HG03460 (cell line): ENCODE measurements around the gene CCNY.

ENCODE experiments used
- ATAC-seq: cut with Tn5 transposase; IDR thresholded peaks from one replicate; pipeline ENCODE4 v1.9.1; 2021; ENCODE audit not compliant: unreplicated experiment

The CCNY gene

DNA sequence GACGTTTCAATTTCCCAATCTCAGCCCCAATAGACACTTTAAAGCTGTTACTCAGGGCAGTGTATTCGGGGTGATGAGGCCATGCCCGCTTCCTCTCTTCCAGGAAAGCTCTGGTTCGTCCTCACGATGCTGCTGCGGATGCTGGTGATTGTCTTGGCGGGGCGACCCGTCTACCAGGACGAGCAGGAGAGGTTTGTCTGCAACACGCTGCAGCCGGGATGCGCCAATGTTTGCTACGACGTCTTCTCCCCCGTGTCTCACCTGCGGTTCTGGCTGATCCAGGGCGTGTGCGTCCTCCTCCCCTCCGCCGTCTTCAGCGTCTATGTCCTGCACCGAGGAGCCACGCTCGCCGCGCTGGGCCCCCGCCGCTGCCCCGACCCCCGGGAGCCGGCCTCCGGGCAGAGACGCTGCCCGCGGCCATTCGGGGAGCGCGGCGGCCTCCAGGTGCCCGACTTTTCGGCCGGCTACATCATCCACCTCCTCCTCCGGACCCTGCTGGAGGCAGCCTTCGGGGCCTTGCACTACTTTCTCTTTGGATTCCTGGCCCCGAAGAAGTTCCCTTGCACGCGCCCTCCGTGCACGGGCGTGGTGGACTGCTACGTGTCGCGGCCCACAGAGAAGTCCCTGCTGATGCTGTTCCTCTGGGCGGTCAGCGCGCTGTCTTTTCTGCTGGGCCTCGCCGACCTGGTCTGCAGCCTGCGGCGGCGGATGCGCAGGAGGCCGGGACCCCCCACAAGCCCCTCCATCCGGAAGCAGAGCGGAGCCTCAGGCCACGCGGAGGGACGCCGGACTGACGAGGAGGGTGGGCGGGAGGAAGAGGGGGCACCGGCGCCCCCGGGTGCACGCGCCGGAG lies 271.4 kb downstream of the CCNY start:
- ATAC-seq: no peak

GRCh38 chr10:35608328-35608672 lies 272.0 kb downstream of the CCNY start:
- no peak for ATAC-seq

DNA sequence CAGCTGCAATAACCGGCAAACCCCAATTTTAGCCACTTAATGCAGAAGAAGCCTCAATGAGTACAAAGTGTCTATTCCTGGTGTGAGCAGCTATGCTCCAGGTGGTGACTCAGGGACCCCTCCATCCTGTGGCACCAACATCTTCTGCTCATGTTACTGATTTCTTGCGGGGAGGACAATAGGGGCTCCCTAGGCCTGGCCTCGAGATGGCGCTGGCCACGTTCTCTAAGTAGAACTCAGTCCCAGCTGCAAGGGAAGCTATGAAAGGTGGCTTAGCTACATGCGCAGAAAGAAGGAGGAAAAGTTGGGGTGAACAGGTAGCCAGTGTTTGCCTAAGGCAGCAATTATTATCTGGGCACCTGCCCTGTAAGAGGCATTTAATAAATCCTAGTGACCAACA lies 275.4 kb downstream of the CCNY start:
- no peak for ATAC-seq

DNA sequence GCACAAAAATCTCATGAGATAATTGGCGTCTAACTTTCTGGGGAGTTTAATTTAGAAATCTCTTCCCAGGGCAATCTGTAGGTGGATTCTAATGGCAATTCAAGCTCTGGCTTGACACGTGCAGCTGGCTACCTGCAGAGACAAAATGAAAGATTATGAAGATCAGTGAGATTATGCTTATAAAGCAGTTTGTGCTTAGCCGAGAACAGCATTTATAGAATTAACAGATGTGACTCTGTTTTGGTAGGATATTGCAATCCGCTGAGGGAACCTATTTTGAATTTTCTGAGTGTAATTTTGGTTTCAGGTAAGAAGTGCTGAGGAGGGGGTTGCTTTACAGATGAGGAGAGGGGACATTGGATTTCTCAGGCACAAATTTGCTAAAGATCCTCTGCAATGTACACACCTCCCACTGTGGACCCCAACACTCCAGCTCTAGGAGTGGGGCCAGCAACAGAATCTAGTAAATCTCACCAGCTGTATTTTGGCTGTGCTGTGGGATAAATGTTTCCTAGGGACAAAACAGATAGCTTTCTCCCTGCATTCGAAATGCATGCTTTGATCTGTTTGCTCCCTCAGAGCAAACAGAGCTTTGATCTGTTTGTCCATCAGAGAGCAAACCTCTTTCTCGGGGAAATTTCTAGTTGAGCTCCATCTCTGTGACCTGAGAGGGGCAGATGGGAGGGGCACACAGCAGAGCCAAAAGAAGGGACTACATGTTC lies 276.2 kb downstream of the CCNY start:
- ATAC-seq: no peak

GRCh38 chr10:35613107-35613440 lies 276.8 kb downstream of the CCNY start:
- no peak for ATAC-seq

GRCh38 chr10:35613597-35614226 lies 277.4 kb downstream of the CCNY start:
- no peak for ATAC-seq

GRCh38 chr10:35614312-35614711 lies 278.0 kb downstream of the CCNY start:
- no peak for ATAC-seq
